GM19455 (cell line): ENCODE data around the gene GJA10.

Source experiments
- ATAC-seq: cut with Tn5 transposase; IDR thresholded peaks from one replicate; pipeline ENCODE4 v1.9.1; 2021; ENCODE audit not compliant: unreplicated experiment

GJA10 gene

GRCh38 chr6:89916136-89916920 is 22.1 kb downstream of the GJA10 start:
- no peak for ATAC-seq

DNA sequence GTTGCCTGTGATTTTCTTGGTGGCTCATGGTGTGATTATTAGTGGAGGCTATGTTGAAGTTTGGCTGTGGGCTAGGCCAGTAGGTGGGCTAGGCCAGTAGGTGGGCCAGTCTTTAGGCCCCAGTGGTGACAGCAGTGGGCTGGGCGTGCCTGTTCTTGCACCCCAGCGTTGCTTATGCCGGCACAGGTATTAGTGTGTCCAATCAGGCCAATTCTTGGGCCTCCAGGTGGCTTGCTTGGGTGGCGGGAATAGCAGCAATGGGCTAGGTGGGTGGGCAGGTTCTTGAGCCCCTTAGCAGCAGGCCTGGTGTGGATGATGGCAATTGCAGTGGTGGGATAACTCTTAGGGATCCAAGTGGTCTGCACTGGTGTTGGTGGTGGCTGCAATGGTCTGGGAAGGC is 22.9 kb downstream of the GJA10 start:
- no peak for ATAC-seq

GRCh38 chr6:89917801-89918366 is 23.6 kb downstream of the GJA10 start:
- no peak for ATAC-seq

DNA sequence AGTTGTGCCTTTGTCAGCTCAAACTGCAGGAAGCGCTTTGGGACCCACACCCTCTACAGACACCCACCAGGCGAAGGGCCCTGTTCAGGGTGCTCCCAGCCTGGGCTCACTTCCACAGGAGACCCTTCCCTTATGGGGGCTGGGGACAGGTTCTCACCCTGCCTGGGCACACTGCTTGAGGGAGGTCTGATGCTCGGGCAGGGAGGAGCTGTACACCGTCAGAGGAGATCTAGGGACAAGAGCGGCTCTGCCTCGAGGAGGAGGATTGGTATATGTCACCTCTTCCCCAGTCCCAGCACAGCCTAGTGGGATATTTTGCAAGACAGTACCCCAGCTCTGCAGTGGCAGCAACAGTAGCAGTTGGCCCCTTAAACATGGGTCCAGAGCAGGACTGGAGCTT is 26.9 kb downstream of the GJA10 start:
- no peak for ATAC-seq

GRCh38 chr6:89921691-89922090 is 27.4 kb downstream of the GJA10 start:
- no peak for ATAC-seq

GRCh38 chr6:89924231-89924630 is 30.0 kb downstream of the GJA10 start:
- ATAC-seq, result no peak

GRCh38 chr6:89925826-89926225 is 31.6 kb downstream of the GJA10 start:
- no peak for ATAC-seq

DNA sequence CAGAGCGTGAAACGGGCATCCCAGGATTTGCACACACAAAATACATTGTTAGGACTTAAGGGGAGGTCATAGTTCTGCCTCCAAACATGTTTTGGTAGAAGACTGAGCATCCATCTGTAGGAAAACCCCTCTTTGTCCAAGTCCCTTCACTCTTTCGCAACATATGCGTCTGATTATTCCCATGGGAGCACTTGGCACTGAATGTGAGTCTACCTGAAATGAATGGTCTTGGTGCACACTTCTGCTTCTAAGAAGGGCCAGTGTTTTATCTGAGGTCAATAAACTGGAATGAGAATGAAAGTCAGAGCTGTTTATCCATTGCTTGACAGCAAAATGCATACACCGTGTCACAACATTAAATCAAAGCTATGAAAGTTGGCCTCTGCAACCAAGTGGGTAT is 33.0 kb downstream of the GJA10 start:
- ATAC-seq, result no peak

- ATAC-seq, result no peak
These were observed 33.7 kb downstream of the GJA10 start for GRCh38 chr6:89927791-89928550.

DNA sequence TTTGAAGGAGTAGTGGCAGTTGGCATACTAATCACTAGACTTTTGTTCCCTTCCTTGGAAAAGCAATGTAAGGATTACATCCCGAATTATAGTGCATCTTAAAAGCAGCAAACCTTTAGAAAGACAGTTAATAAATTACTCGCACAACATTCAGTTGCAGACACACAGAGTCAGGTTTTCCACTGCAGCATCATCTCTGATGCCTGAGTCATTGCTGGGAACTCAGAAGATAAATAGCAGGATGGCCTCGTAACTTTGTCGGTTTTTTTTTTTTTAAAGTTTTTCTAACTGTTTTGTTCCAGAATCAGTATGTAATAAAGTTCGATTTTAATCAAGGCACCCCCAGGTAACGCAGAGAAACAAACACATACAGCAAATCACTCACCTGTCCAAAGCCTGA is 34.3 kb downstream of the GJA10 start:
- no peak for ATAC-seq

- no peak for ATAC-seq
These were observed 36.5 kb downstream of the GJA10 start for GRCh38 chr6:89930789-89931188.

GRCh38 chr6:89932245-89932802 is 38.1 kb downstream of the GJA10 start:
- no peak for ATAC-seq

- ATAC-seq, result no peak
These were observed 40.6 kb downstream of the GJA10 start for GRCh38 chr6:89934685-89935366.

- ATAC-seq, result no peak
These were observed 41.9 kb downstream of the GJA10 start for GRCh38 chr6:89936177-89936576.

DNA sequence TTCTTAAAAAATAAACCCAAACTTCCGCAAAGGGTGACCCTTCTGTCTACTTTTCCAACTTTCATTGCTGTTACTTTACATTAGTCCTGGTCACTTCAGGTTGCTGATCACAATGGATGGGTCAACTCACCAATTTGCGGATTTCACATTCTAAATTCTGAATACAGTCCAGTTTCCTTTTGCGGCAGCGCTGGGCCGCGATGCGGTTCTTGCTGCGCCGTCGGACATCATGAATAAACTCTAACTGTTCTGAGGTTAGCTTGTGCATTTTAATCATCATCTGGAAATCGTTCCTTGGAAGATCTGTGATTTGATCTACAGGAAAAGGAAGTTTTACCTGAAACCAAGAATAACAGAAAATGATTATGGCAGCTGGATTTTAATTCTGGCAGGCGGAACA is 43.7 kb downstream of the GJA10 start:
- ATAC-seq, result no peak

DNA sequence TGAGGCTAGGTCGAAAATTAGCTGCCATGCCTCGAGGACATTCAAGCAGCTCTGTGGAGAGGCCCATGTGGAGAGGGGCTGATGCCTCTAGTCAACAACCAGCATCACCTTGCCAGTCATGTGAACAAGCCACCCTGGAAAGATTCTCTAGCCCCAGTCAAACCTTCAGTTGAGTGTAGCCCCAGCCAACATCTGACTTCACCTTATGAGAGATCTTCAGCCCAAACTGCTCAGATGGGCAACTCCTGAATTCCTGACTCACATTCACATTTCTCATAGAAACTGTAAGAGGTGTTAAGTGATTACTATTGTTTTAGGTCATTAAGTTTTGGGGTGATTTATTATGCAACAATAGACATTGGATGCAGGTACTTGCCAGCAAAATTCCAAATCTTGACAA is 44.9 kb downstream of the GJA10 start:
- no peak for ATAC-seq

GRCh38 chr6:89940225-89941027 is 46.2 kb downstream of the GJA10 start:
- ATAC-seq, result no peak

- ATAC-seq, result no peak
These were observed 46.9 kb downstream of the GJA10 start for GRCh38 chr6:89941031-89941762.

DNA sequence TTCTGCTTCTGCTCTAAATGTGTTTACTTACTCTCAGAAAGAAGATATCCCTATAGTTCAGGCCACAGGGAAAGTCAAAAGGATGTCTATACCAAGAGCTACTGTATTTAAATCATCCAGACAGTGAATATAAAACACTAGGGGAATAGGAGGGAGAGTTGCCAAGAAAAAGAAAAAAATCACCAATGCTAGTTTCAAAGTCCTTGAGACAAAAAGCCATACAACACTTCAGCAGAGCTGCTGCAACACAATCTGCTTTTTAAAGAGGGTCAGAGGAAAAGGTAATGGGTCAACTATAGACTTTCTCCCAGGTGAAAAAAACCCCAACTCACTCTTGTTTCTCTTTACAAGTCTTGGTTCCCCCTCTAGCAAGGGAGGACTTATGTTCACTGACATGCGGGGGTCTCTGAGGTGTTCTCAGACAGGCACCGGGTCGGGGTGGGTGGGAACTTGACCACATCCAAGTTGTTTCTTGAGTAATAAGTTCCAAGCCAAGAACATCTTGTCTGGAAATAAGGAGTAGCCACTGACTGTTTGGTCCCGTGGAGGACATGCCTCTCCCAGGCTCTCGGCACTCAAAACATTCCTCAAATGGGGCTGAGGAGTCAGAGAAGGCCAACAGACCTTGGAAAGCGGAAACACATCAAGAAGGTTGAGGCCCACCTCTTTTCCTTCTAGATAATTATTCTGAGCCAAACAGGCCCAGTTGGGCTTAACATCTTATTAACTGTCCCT is 47.7 kb downstream of the GJA10 start:
- ATAC-seq, result no peak
